NCI-H460 (cell line): ENCODE data around the gene RIMKLB. TPM values are rescaled to one million over a fixed set of nuclear protein-coding genes. Genes with fewer than 3 reads are reported as not detected.

ENCODE experiments used
- DNase-seq: peaks from one replicate; pipeline ENCODE4 v3.0.0-alpha.2; 2016; ENCODE audit warnings: low read depth; ENCODE audit errors: extremely low read depth
- polyA plus RNA-seq: library from polyadenylated mRNA; depleted of rRNA; stranded (reverse); fragments of >200 nt; gene quantifications from 2 replicates; pipeline ENCODE4 v1.2.3, GENCODE V29; 2014; cell fraction: nucleus; rRNA removed
- total RNA-seq: library from RNA; depleted of rRNA; stranded (reverse); fragments of >200 nt; shearing (Covaris generic); gene quantifications from 2 replicates; pipeline ENCODE4 v1.2.3, GENCODE V29; 2014; rRNA removed

Gene RIMKLB, protein sequence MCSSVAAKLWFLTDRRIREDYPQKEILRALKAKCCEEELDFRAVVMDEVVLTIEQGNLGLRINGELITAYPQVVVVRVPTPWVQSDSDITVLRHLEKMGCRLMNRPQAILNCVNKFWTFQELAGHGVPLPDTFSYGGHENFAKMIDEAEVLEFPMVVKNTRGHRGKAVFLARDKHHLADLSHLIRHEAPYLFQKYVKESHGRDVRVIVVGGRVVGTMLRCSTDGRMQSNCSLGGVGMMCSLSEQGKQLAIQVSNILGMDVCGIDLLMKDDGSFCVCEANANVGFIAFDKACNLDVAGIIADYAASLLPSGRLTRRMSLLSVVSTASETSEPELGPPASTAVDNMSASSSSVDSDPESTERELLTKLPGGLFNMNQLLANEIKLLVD
- total RNA-seq: 13.7 and 15.1 TPM in 2 replicates
- polyA plus RNA-seq: 87.8 and 95.4 TPM in 2 replicates

DNA sequence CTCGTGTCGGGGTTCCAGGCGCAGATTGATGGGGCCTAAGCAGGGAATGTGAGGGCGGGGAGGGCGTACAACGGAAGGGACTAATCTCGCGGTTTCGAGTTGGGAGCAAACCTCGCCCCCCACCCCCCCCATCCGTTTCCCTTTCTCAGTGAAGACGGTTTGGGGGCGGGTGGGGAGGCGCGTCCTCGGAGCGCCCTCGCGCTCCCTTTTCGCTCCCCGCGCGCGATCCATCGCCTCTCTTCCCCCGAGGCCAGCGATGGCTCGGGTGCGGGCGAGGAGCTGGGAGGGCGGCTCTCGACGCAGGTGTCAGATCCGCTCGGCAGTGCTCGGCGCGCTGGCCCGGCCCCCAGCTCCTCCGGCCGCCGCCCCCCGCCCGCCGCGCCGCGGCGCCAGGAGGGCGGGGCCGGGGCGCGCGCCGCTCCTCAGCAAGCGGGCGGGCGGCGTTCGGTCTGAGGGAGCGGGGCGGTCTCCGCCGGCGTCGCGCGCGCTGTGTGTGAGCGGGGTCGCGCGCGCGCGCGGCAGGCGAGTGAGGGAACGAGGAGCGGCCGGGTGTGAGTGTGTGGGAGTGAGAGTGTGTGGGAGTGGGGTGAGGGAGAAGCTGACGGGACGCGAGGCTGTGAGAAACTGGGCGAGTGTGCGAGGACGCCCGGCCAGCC lies at the start of gene RIMKLB:
Gene RIMKLB, plus strand, starts transcription at position 516 of the 656 bp plus-strand sequence. CDS start 15,876 bp downstream, outside the sequence.
- peak; percentile 53 for DNase-seq

DNA sequence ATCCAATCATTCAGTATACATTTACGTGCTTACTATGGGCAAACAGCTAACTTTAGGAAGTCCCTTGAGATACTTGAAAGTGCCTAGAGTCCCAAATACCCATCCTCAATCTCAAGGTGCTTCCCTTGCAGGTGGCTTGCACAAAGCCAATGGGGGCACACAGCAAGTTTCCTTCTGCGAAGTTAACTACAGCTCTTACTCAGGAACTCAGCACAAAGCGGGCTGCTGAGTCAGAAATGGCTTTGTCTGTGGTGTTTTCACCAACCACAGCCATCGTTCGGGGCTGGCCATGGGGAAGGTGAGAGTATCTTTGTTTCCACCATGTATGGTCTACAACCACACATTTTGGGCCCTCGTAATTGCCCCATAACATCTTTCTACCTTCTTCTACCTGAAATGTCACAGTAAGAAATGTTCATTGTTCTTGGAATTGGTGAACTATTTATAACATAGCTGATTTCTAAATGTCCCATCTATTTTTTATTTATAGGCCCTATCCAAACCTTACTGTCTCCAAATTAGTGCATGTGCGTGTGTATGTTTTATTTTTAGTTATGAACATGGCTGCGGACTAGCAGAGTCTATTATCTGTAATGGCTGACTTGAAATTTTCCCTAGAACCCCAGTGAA lies 49.1 kb upstream of the RIMKLB start:
- no peak for DNase-seq

DNA sequence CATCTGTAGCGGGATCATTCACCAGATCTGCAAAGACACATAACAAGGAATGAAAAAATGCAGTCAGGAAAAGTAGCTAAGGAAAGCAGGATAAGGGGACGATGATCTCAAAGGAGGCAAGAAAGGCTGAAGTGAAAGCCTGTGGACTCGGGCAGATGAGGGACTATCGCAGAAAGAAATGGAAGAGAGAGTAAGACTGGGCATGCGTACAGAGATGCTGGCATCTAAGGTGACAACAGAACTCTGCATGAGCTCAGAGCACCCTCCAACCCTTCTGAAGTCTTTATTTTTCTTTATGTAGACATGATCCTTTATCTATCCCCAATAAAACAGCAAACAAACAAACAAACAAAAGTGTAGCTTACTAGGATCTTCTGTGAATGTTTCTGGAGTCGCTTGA lies 42.4 kb upstream of the RIMKLB start:
- no peak for DNase-seq

DNA sequence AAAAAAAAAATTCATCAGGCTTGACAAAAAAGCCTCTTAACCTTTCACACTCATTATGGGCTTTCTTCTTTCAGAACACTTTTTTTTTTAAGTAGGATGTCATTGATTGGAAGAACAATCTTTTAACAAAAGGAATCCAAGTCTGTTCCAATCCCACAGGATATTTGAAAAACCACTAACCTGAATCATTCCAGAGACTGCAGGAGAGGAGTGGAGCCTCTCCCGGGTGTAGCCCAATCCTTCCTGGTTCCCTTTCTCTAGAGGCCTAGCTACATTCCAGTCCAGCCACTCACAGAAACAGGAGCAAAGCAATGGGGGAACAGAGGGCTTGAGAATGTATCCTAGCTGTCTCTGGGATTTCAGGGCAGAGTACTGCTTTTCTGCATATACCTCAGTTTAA lies 39.4 kb upstream of the RIMKLB start:
- no peak for DNase-seq

DNA sequence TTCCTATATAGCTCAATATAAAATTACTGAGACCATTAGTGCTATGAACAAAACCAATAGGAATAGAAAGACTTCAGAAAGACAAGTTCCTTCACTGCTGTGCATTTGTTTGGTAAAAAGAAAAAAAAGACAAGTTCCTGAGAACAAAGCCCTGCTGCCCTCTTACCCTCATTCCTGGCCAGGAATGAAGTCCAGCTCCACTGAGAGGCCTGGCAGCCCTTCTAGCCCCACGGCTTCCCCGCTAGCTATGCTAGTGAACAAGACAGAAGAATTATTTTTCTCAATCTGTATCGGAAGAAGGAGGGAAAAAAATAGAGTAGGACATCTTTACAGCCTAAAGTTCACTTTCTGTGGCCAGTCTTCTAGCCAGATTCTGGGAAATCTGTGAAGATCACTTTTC lies 36.8 kb upstream of the RIMKLB start:
- no peak for DNase-seq

DNA sequence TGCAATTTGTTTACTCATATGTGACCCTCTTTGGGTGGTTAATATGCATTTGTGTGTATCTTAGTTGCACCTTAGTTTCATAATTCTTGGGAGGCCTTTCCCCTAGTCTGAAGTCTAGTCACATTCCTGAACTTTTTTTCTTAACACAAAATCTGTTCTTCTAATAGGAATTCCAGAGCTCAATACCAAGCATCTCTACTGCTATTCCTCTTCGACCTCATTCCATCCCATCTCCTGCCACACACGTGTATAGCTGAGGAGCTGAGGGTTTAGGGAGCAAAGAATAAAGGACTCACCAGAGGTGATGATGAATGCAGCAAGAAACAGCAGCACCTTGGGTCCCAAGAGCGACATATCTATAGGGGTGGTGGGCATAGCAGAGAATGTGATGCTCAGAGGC lies 36.0 kb upstream of the RIMKLB start:
- no peak for DNase-seq

DNA sequence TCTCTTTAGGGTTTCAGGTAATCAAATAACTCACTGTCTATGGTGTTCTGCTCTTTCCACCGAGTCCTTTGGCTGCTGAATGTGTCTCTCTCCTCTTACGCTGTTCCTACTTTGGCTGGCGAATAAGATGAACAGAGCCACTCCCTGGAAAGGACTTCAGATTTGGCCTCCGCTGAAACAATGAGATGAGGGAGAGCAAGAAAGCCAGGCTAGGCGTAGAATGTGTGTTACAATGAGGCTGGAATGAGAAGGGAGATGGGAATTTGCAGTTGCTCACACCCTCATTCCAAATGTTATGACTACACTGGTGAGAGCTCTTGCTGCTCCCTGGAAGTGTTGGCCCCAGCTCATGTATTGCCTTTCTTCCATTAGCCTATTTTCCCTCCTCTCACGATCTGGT lies 35.2 kb upstream of the RIMKLB start, which contains the start of gene MFAP5:
Gene MFAP5, minus strand, starts transcription at position 234 of the 400 bp plus-strand sequence. CDS start 722 bp downstream, outside the sequence.
- no peak for DNase-seq

DNA sequence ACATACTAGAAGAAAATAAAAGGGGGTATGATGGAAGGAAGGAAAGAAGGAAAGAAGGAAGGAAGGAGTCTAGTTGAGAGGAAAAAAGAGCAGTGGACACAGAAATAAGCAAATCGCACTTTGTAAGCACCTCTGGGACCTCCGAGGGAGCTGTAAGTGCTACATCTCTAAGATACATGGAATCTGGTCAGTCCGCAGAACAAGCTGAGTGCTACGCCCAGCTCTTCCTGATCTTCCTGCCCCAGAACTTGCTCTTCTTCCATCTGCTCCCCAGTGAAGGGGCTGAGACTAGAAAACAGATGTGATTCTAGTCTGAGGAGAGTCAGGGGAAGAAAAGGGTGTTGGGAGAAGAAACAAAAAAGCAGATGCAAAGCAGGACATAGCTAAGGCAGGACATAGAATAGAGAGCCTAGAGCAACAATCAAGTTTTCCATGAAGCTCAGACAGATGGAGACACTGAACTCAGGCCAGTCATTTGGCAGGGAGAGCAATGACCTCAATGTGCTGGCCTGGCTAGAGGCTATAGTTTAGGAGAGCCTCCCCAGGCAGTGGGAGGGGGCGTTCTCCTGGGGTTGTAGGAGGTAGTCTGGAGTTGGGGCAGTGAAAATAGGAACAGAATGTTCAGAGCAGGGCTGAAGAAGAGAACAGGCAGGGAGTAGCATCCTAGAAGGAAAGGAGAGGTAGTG lies 33.4 kb upstream of the RIMKLB start:
- no peak for DNase-seq

DNA sequence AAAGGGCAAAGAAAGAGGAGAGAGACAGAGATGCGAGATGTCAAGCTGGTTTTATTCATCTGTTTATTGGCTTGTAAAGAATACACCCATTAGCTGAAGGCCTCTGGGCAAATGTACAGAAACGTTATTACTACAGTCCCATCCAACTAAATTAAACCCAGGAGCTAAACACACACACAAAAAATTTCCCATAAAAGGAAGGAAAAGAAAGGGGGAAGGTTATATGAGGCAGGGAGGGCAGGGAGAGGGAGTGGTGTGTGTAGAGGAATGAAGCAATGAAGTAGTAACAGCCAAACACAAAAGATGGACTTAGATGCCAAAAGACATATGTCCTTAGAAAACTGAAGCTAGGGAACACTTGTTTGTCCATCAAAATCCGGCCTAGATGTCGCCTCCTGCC lies 32.0 kb upstream of the RIMKLB start:
- no peak for DNase-seq

DNA sequence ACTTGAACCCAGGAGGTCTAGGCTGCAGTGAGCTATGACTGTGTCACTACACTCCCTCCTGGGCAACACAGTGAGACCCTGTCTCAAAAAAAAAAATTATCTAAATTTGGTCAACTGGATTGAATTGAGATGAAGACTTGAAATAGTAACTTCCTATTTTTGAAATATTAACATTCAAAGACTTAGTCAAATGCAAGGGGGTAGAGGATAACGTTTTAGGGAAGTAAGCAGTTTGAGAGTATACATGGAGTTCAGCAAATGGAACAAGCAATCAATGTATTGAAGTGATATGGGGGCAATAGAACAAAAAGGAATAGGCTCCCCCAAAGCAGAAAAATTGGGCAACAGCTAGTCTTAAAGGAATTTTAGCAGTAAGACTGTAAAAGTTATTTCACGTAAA lies 30.5 kb upstream of the RIMKLB start:
- no peak for DNase-seq

DNA sequence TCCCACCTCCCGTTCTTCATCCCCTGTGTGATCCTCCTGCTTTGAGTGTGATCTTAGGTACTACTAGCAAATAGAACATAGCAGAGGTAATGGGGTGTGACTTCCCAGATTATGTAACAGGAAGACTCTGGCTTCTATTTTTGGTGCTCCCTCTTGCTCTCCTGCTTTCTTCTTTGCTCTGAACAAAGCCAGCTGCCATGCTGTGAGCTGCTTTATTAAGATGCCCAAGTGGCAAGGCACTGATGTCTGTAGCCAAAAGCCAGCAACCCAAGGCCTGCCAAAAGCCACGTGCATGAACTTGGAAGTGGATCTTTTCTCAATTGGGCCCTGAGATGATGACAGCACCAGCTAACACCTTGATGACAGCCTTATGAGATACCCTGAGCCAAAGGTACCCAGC lies 29.4 kb upstream of the RIMKLB start:
- no peak for DNase-seq

DNA sequence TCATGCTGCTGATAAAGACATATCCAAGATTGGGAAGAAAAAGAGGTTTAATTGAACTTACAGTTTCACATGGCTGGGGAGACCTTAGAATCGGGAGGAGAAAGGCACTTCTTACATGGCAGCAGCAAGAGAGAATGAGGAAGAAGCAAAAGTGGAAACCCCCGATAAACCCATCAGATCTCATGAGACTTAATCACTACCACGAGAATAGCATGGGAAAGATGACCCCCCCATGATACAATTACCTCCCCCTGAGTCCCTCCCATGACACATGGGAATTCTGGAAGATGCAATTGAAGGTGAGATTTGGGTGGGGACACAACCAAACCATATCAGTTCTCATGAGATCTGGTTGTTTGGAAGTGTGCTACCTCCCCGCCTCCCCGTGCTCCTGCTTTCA lies 25.4 kb upstream of the RIMKLB start:
- DNase-seq: no peak

DNA sequence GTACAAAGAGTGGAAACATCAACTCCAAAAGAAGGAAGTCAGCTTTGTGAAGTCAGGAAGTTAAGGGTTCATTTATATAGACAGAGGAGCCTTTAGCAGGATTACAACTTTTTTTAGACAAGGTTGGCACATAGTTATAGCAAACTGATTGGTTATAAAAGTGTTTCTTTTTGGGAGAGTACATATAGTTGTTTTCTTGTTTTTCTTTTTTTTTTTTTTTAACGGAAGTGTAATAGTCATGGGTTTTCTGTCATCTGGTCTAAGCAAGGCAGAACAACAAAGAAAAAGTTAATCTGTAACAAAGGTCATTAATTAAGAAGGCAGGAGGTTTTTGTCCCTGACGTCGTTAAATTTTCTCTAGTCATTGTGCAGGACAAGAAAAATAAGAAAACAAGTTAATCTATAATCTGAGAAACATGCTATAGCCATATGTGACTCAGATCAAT lies 22.2 kb upstream of the RIMKLB start:
- DNase-seq: no peak

DNA sequence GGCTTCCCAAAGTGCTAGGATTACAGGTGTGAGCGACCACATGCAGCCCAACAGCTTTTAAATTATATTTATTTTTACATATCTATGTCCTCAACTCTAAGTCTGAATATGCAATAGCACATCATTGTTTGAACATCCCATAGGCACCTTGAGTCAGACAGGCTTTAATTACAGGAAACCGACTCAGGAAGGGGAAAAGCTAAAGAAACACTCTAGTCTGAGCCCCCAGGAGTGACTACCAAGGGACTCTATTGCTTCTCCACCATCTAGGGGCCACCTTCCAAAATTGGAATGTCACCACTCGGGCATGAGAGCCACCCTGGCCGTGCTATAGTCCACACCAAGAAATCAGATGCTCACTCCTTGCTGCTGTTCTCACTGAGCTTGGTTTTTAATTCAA lies 21.1 kb upstream of the RIMKLB start:
- no peak for DNase-seq

DNA sequence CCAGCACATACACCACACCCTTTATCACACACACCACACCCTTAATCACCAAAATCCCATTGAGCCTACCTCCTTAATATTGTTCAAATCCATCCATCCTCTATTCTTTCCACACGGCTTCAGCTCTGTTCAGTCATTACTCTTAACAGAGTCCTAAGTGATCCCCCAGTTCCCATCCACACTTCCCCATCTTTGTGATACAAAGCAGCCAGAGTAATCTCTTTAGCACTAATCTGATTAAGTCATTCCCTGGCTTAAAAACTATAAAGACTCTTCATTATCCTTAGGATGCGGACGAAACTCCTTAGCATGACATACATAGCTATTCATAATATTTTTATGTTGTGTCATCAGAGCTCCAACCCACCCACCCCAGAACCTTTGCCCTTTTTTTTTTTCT lies 20.4 kb upstream of the RIMKLB start:
- no peak for DNase-seq

DNA sequence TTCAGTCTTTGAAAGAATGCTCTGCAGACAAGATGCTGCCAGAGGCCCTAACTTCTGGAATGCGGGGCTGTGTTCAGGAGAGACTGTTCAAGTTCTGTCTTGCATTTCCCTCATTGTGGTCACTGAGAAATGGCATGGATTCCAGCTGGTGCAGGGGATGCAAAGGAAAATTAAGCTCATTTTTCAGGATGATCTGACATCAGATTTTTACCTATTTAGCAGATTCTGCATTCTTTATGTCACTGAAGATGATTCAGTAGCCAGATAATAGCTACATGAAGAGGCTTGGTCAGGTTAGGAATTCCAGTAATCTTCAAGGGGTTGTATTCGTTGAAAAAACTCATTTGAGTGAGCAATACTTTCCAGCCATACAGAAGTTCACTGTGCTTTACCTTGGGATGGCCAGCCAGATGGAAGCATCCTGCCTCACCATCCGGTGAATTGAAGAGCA lies 19.1 kb upstream of the RIMKLB start:
- DNase-seq: no peak

DNA sequence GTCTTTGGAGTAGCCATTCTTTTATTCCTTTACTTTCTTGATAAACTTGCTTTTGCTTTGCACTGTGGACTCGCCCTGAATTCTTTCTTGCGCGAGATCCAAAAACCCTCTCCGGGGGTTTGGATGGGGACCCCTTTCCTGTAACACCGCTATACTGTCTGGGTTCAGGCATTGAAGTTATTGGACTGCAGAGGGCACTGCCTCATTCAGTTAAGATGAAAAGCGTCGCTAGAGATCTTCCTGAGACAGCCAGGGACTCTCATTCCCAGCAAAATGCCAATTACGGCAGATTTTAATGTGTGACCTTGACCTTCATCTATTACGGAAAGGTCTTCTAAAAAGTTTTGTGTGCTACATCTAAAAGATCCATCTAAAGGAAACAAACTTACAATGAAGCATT lies 17.3 kb upstream of the RIMKLB start:
- no peak for DNase-seq

DNA sequence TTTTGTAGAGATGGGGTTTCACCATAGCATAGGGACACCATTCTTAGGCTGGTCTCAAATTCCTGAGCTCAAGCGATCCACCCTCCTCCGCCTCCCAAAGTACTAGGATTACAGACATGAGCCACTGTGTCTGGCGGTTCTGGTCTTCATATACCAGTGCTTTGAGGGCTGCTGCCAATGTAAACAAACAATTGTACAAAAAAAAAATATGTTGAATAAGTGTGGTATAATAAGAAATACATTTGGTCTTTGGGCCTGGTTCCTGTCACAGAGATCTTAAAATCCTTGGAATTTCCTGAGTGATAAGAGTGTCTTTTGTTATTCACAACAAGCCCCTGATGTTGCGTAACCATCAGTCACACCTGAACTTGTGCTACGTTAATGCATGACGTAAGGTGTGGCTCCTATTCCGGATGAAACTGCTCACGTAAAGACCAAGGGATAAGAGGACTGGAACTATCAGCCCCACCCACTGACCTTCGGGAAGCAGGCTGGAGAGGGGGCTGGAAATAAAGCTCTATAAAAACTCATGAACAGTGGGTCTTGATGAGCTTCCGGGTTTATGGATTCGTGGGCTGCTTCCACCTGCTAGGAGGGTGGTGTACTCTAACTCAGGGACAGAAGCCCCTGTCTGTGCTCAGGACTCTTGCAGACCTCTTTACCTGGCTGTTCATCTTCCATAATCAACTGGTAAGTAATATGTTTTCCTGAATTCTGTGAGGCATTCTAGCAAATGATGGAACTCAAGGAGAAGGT lies 16.5 kb upstream of the RIMKLB start:
- DNase-seq: peak; percentile 27

DNA sequence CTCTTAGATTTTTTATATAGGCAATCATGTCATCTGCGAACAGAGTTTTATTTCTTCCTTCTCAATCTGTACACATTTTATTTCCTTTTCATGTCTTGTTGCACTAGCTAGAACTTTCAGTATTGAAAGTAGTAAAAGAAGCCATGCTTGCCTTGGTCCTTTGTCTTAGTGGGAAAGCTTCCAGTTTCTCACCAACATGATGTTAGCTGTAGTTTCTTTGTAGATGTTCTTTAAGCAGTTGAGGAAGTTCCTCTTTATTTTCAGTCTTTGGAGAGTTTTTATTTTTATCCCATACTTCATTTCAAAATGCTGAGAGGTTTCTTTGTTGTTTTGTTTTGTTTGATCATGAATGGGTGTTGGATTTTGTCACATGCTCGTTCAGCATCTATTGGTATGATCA lies 12.7 kb upstream of the RIMKLB start:
- no peak for DNase-seq
